Stomach (tissue), 9 donors: ENCODE data around the gene FAM168B. TPM values are rescaled to one million over a fixed set of nuclear protein-coding genes. Genes with fewer than 3 reads are reported as not detected.
A peak's percentile ranks its signal among the peaks of the same experiment; 100 is the strongest.

Experiments used
- DNase-seq, 2 donors: peaks; one replicate each; pipeline versions ENCODE4 v3.0.0 to v3.0.0-alpha.2; 2013 to 2019
- H3K27ac ChIP-seq, 5 donors: fragments of 200-600 bp in 4 of 5; sonication (generic) in 4 of 5; one replicate each; pipeline ENCODE4 v1.5.1; 2013 to 2019; ENCODE audit warnings: mild to moderate bottlenecking in 1 of 5, moderate library complexity in 1 of 5
- H3K27me3 ChIP-seq, 3 donors: fragments of 200-600 bp; sonication (generic); one replicate each; pipeline ENCODE4 v1.5.1; 2017 to 2019; ENCODE audit warnings: mixed run types in 1 of 3
- H3K36me3 ChIP-seq, 4 donors: fragments of 200-600 bp; sonication (generic); 1 replicate in 3 of 4; 2 replicates in 1 of 4; pipeline ENCODE4 v1.5.1; 2016 to 2019
- H3K4me1 ChIP-seq, 4 donors: fragments of 200-600 bp; sonication (generic); one replicate each; pipeline ENCODE4 v1.5.1; 2016 to 2019
- H3K4me3 ChIP-seq, 4 donors: fragments of 200-600 bp; sonication (generic) in 3 of 4; one replicate each; pipeline ENCODE4 v1.5.1; 2016 to 2019; ENCODE audit warnings: mild to moderate bottlenecking in 1 of 4
- H3K9me3 ChIP-seq, 4 donors: fragments of 200-600 bp; sonication (generic); one replicate each; pipeline ENCODE4 v1.5.1; 2016 to 2019
- CTCF ChIP-seq, 7 experiments: fragments of 450-650 bp in 4 of 7; fragments of 200-600 bp in 3 of 7; sonication (generic) in 3 of 7; IDR thresholded peaks; one replicate each; pipeline ENCODE4 v1.5.1; 2016 to 2019; ENCODE audit warnings: antibody characterized with exemption in 7 of 7, control low read depth in 2 of 7, mild to moderate bottlenecking in 1 of 7
- EP300 ChIP-seq: sonication (generic); formaldehyde crosslinking; IDR thresholded peaks from one replicate; pipeline ENCODE4 v1.6.1; 2017; ENCODE audit warnings: antibody characterized with exemption
- POLR2A ChIP-seq, 4 donors: fragments of 450-650 bp; IDR thresholded peaks; one replicate each; pipeline ENCODE4 v1.6.1; 2016; ENCODE audit warnings: antibody characterized with exemption in 4 of 4, control low read depth in 2 of 4, mild to moderate bottlenecking in 1 of 4, moderate library complexity in 1 of 4
- POLR2AphosphoS5 ChIP-seq, 3 donors: sonication (generic); formaldehyde crosslinking; IDR thresholded peaks; one replicate each; pipeline ENCODE4 v1.6.1; 2016; ENCODE audit warnings: antibody characterized with exemption in 3 of 3
- WGBS, 5 donors: extraction: QIAGEN DNeasy Blood & Tissue Kit in 3 of 5; methylation state at CpG; one replicate each; pipeline versions ENCODE4 v1.1.5 to v1.1.7; 2013 to 2018; 5-methylcytosine and 5-hydroxymethylcytosine counted together
- intact Hi-C: fragments of 100-400 bp; cut with DNase I; formaldehyde crosslinking; loops from one replicate; pipeline ENCODE4 v1.15.1; 2023; ENCODE audit warnings: low total_unique reads
- polyA plus RNA-seq, 3 donors: library from polyadenylated mRNA; stranded (reverse); fragments of 200-250 nt; gene quantifications; one replicate each; pipeline ENCODE4 v1.2.3, GENCODE V29; 2013
- total RNA-seq, 5 donors: library from RNA; depleted of rRNA; stranded (reverse); fragments of >200 nt; gene quantifications; one replicate each; pipeline versions ENCODE4 v1.1.0 to v1.2.3, GENCODE V29; 2014 to 2016
- donor health status: healthy with polysubstance abuse.
- donor health status: Bipolar disorder and iron deficiency.
- donor health status: healthy.

FAM168B gene
- total and polyA plus RNA-seq, 8 donors = 8.2 to 103 (median 42.7) TPM

GRCh38 chr2:131039101-131039440 is 54.2 kb downstream of the FAM168B start:
- no peaks in the 10 kb centered on the region for H3K9me3 ChIP-seq
- H3K36me3 ChIP-seq = peaks cover 0 to 3% (median 0%) of the 10 kb centered on the region in 4 donors
- H3K4me3 ChIP-seq = no peak overlapping the region
- no peak for DNase-seq
- intact Hi-C loops = no loop called here
- no peak overlapping the region for H3K27ac ChIP-seq
- WGBS, 5 donors = 92 to 99% (median 94%) methylated on average over 9 of the region's 9 CpGs
- H3K4me1 ChIP-seq = peaks cover 19 to 37% (median 27%) of the 10 kb centered on the region in 4 donors
- peaks cover 0 to 71% (median 19%) of the 10 kb centered on the region in 3 donors for H3K27me3 ChIP-seq
- TF ChIP-seq CTCF (IDR thresholded peaks at IDR 0.05) (no peak), POLR2AphosphoS5 (IDR thresholded peaks at IDR 0.05) (no peak), EP300 (no peak)

DNA sequence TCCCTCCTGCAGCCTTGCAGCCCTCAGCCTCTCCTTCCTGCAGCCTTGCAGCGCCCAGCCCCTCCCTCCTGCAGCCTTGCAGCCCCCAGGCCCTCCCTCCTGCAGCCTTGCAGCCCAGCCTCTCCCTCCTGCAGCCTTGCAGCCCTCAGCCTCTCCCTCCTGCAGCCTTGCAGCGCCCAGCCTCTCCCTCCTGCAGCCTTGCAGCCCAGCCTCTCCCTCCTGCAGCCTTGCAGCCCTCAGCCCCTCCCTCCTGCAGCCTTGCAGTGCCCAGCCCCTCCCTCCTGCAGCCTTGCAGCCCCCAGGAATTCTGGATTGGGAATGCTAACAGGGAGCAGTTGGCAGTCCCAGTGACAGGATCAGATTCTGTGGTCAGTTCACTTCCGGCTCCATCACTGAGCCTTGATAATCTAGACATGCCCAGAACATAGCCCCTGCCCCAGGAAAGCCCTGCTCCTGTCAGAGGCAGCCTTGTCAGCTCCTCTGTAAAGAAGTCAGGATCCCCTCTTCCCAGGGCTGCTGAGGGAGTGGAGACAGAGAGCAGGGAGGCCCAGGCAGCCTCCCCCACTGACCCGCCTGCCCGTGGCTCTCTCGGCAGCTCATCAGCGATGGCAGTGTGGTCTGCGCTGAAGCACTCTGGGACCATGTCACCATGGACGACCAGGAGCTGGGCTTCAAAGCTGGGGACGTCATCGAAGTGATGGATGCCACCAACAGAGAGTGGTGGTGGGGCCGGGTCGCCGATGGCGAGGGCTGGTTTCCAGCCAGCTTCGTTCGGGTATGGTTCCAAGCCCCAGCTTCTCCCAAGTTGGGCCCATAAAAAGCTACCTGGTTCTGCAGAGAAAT is 54.8 kb downstream of the FAM168B start:
- H3K4me3 ChIP-seq = no peak overlapping the region
- H3K4me1 ChIP-seq = peaks cover 19 to 40% (median 29%) of the 10 kb centered on the region in 4 donors
- whole genome bisulfite sequencing, 5 donors = 83 to 91% (median 88%) methylated on average over 13 to 17 of the region's 17 CpGs
- no peak for DNase-seq
- peaks cover 0 to 3% (median 0%) of the 10 kb centered on the region in 4 donors for H3K36me3 ChIP-seq
- intact Hi-C loops = no loop called here
- H3K9me3 ChIP-seq = no peaks in the 10 kb centered on the region
- peaks cover 0 to 76% (median 19%) of the 10 kb centered on the region in 3 donors for H3K27me3 ChIP-seq
- TF ChIP-seq POLR2AphosphoS5 (IDR thresholded peaks at IDR 0.05) = no peak
- no peak for TF ChIP-seq EP300
- TF ChIP-seq POLR2A (IDR thresholded peaks at IDR 0.05) = no peak
- TF ChIP-seq CTCF (IDR thresholded peaks at IDR 0.05) = no peak
- H3K27ac ChIP-seq = no peak overlapping the region

GRCh38 chr2:131037398-131038257 is 55.6 kb downstream of the FAM168B start:
- Histone ChIP-seq H3K27ac (no peak overlapping the region), H3K27me3 (peaks cover 0 to 81% (median 19%) of the 10 kb centered on the region in 3 donors), H3K9me3 (no peaks in the 10 kb centered on the region), H3K4me3 (no peak overlapping the region), H3K36me3 (peaks cover 0 to 3% (median 0%) of the 10 kb centered on the region in 4 donors), H3K4me1 (peaks cover 19 to 40% (median 29%) of the 10 kb centered on the region in 4 donors)
- DNase-seq = no peak
- 41 to 64% (median 55%) methylated on average over 5 to 6 of the region's 6 CpGs for WGBS, 5 donors
- TF ChIP-seq CTCF (IDR thresholded peaks at IDR 0.05) (no peak), EP300 (no peak), POLR2A (IDR thresholded peaks at IDR 0.05) (no peak), POLR2AphosphoS5 (IDR thresholded peaks at IDR 0.05) (no peak)
- intact Hi-C loops = no loop called here

DNA sequence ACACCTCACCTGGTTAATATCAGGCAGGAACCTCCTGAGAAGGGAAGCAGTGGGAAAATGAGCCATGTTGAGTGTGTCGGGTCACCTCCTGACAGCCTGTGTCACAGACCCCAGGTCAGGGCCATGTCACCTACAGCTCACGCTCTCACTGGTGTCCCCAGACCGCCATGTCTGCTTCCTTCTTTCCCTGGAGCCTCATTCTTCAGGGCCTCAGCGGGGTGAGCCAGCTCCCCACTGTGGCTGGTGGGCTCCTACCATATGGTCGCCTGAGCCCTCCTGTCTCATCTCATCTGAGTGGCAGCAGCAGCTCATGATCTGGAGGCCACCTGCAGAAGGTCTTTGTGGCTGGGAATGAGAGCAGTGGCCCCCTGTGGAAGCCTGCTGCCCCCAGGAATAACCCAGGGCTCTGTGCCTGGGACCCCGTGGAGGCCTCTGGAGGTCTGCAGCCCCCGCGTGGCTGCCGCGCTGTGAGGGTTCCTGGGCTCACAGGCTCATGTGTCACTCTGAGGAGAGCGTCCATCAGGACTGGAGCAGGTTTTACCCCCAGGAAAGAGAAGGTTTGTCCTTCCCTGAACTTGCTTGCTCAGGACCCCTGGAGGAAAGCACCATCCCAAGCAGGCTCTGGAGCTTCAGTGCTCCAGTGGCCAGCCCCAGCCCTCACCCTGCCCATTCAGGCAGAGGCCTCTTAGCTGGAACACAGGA is 56.4 kb downstream of the FAM168B start:
- Histone ChIP-seq H3K27ac (peak overlapping the region in 1 of 5 donors; percentile 66), H3K4me3 (no peak overlapping the region), H3K36me3 (peaks cover 0 to 3% (median 0%) of the 10 kb centered on the region in 4 donors), H3K9me3 (no peaks in the 10 kb centered on the region), H3K27me3 (peaks cover 0 to 81% (median 19%) of the 10 kb centered on the region in 3 donors), H3K4me1 (peaks cover 19 to 40% (median 29%) of the 10 kb centered on the region in 4 donors)
- TF ChIP-seq POLR2A (IDR thresholded peaks at IDR 0.05) (no peak), EP300 (no peak), CTCF (IDR thresholded peaks at IDR 0.05) (no peak), POLR2AphosphoS5 (IDR thresholded peaks at IDR 0.05) (no peak)
- DNase-seq = no peak
- WGBS, 5 donors = 85 to 92% (median 89%) methylated on average over 11 of the region's 11 CpGs
- intact Hi-C loops = no loop called here
